DOHH2 (cell line): ENCODE data around the gene NCF4.
A peak's percentile ranks its signal among the peaks of the same experiment; 100 is the strongest.

Source experiments
- H3F3A ChIP-seq: fragments of 200-600 bp; sonication (generic), shearing (Covaris generic); 2 replicates; pipeline ENCODE4 v1.6.0; 2016; ENCODE audit warnings: antibody characterized with exemption, mild to moderate bottlenecking; ENCODE audit not compliant: control insufficient read depth, insufficient read depth
- H3K27ac ChIP-seq: fragments of 200-600 bp; sonication (generic); 2 replicates; pipeline ENCODE4 v1.5.1; 2014; ENCODE audit warnings: low read depth, mild to moderate bottlenecking, low read length, moderate library complexity
- H3K27me3 ChIP-seq: fragments of 200-600 bp; sonication (generic); 2 replicates; pipeline ENCODE4 v1.6.1; 2014; ENCODE audit warnings: mild to moderate bottlenecking, low read length, mixed read lengths; ENCODE audit not compliant: control insufficient read depth
- H3K36me3 ChIP-seq: fragments of 200-600 bp; sonication (generic); 2 replicates; pipeline ENCODE4 v1.6.1; 2014; ENCODE audit warnings: mild to moderate bottlenecking, low read length, moderate library complexity, mixed read lengths; ENCODE audit not compliant: control insufficient read depth
- H3K4me1 ChIP-seq: fragments of 200-600 bp; sonication (generic); 2 replicates; pipeline ENCODE4 v1.6.1; 2014; ENCODE audit warnings: mild to moderate bottlenecking, low read length, mixed read lengths; ENCODE audit not compliant: control insufficient read depth
- H3K4me2 ChIP-seq: fragments of 200-600 bp; sonication (generic); 2 replicates; pipeline ENCODE4 v1.6.0; 2014; ENCODE audit warnings: mild to moderate bottlenecking, low read length, moderate library complexity
- H3K4me3 ChIP-seq: fragments of 200-600 bp; sonication (generic); 2 replicates; pipeline ENCODE4 v1.5.1; 2014; ENCODE audit warnings: mild to moderate bottlenecking, low read length, mixed read lengths
- H3K79me2 ChIP-seq: fragments of 200-600 bp; sonication (generic); 2 replicates; pipeline ENCODE4 v1.6.1; 2014; ENCODE audit warnings: mild to moderate bottlenecking, low read length, mixed read lengths; ENCODE audit not compliant: control insufficient read depth
- H3K9me2 ChIP-seq: fragments of 200-600 bp; sonication (generic); replicated peaks from 2 replicates; pipeline ENCODE4 v1.6.1; 2014; ENCODE audit warnings: mild to moderate bottlenecking, low read length, mixed read lengths; ENCODE audit not compliant: control insufficient read depth
- H3K9me3 ChIP-seq: fragments of 200-600 bp; sonication (generic); 2 replicates; pipeline ENCODE4 v1.6.1; 2014; ENCODE audit warnings: antibody characterized with exemption, low read length, mixed read lengths; ENCODE audit not compliant: control insufficient read depth, insufficient read depth
- H4K20me1 ChIP-seq: fragments of 200-600 bp; sonication (generic); 2 replicates; pipeline ENCODE4 v1.6.0; 2014; ENCODE audit warnings: low read depth, mild to moderate bottlenecking, antibody characterized with exemption, low read length, moderate library complexity; ENCODE audit not compliant: control insufficient read depth, insufficient read depth
- CTCF ChIP-seq: fragments of 200-600 bp; sonication (generic); IDR thresholded peaks from one replicate; pipeline ENCODE4 v1.5.1; 2014; ENCODE audit warnings: antibody characterized with exemption, mild to moderate bottlenecking, low read depth, low read length; ENCODE audit not compliant: poor library complexity, severe bottlenecking
- EZH2phosphoT487 ChIP-seq: fragments of 200-600 bp; sonication (generic); IDR thresholded peaks from 2 replicates; pipeline ENCODE4 v1.6.1; 2017; ENCODE audit warnings: borderline replicate concordance, mild to moderate bottlenecking, antibody characterized with exemption, low read length, moderate library complexity, mixed read lengths

Gene NCF4

DNA sequence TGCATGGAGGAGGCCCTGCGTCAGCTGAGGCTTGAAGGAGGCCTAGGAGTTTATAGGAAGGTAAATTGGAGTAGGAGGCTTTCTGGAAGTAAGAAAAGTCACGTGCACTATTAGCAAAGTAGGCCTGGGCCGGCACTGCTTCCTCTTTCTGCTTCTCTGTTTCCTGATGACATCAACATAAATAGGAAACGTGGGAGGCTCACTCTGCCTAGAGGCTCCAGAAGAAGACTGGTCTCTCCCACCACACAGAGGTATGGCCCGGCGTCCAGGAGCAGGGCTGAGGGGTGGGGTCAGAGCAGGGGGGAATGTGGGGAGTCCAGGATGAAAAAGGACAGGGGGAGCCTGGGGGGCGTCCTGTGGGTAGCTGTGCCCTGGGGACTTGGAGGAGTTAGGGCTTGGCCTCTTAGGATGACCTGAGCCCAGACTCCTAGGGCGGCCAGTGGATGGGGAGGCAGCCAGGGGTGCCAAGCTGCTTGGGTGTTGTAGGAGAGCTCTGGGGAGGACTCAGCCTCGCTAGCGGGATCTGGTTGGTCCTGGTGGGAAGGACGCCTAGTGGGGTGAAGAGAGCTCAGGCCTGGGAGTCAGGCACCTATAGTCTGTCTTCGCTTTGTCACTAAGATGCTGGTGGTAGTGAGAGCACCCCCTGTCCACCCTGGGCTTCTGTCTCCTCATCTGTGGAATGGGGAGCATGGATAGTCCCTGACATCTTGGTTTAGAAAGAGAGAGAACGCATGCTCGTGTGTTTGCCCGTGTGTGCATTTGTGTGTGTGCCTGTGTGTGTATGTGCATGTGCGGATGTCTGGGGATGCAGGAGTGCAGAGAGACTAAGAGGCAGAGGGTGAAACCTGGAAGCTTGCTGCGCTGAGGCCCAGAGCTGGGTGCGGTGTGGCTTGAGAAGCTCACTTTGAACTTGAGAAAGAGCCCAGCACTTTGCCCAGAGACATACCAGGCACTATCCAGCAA, 52.9 kb downstream of the NCF4 start, which contains the start of gene CSF2RB:
Gene CSF2RB (plus strand): TSS at position 202 of the 963 bp plus-strand sequence. CDS start 8,580 bp downstream, outside the sequence.
- peak within 1 kb of the TSS; percentile 79 for H3K27ac ChIP-seq
- H3K9me2 ChIP-seq = no peaks in the 10 kb centered on the region
- H3K4me1 ChIP-seq = peaks cover 87% of the 10 kb centered on the region
- peaks cover 22% of the 10 kb centered on the region for H3F3A ChIP-seq
- H3K36me3 ChIP-seq = peaks cover 20% of the 10 kb centered on the region
- no peaks in the 10 kb centered on the region for H3K9me3 ChIP-seq
- peaks cover 52% of the 10 kb centered on the region for H3K79me2 ChIP-seq
- peak within 1 kb of the TSS; percentile 87 for H3K4me3 ChIP-seq
- TF ChIP-seq CTCF = no peak
- no peak for TF ChIP-seq EZH2phosphoT487
- H4K20me1 ChIP-seq = peaks cover 2% of the 10 kb centered on the region; the same call in 1 of the 2 replicates
- peaks cover 3% of the 10 kb centered on the region; the same call in 1 of the 2 replicates for H3K27me3 ChIP-seq
- peak within 1 kb of the TSS; percentile 70 for H3K4me2 ChIP-seq

- peaks cover 87% of the 10 kb centered on the region for H3K4me1 ChIP-seq
- H3K4me2 ChIP-seq = peak overlapping the region; percentile 70
- peak overlapping the region; percentile 79 for H3K27ac ChIP-seq
Observed at GRCh38 chr22:36914390-36914752, 53.6 kb downstream of the NCF4 start.

DNA sequence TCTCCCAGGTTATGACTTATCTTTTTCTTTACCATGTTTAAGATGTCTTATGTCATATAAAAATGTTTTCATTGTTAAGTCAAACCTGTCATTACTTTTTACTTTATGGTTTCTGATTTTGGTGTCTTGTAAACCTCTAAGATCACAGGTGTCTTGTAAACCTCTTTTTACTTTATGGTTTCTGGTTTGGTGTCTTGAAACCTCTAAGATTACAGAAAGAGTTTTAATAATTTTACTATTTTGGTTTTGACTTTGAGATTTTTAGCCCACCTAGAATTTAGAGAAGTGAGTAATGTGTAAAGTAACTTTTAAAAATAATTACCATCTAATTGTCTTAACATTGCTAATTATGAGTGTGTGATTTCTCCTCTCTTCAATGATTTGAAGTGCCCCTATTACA, 55.2 kb downstream of the NCF4 start:
- H3K9me2 ChIP-seq = no peaks in the 10 kb centered on the region
- peak overlapping the region; percentile 87 for H3K4me3 ChIP-seq
- H3K4me1 ChIP-seq = peaks cover 82% of the 10 kb centered on the region
- H3K27ac ChIP-seq = peak overlapping the region; percentile 31
- peaks cover 25% of the 10 kb centered on the region for H3F3A ChIP-seq
- H3K79me2 ChIP-seq = peaks cover 76% of the 10 kb centered on the region
- H3K27me3 ChIP-seq = peaks cover 2% of the 10 kb centered on the region; the same call in 1 of the 2 replicates
- peaks cover 6% of the 10 kb centered on the region; the same call in 1 of the 2 replicates for H4K20me1 ChIP-seq
- TF ChIP-seq EZH2phosphoT487 = no peak
- no peak for TF ChIP-seq CTCF
- no peaks in the 10 kb centered on the region for H3K9me3 ChIP-seq
- H3K36me3 ChIP-seq = peaks cover 38% of the 10 kb centered on the region
- peak overlapping the region; percentile 70 for H3K4me2 ChIP-seq

More at GRCh38 chr22:36914390-36914752, 53.6 kb downstream of the NCF4 start:
- Histone ChIP-seq H3K79me2 (peaks cover 59% of the 10 kb centered on the region), H3F3A (peaks cover 22% of the 10 kb centered on the region), H3K27me3 (peaks cover 3% of the 10 kb centered on the region; the same call in 1 of the 2 replicates), H3K9me2 (no peaks in the 10 kb centered on the region), H4K20me1 (peaks cover 3% of the 10 kb centered on the region; the same call in 1 of the 2 replicates), H3K36me3 (peaks cover 26% of the 10 kb centered on the region), H3K4me3 (peak overlapping the region; percentile 87), H3K9me3 (no peaks in the 10 kb centered on the region)
- TF ChIP-seq CTCF (no peak), EZH2phosphoT487 (no peak)
